A549 (cell line): ENCODE measurements around the gene HOXD11. TPM values are rescaled to one million over a fixed set of nuclear protein-coding genes. Genes with fewer than 3 reads are reported as not detected.

ENCODE experiments used
- ATAC-seq, 2 experiments: fragments of 200-7000 bp in 1 of 2; fragments of >200 bp in 1 of 2; cut with Nextera tagmentation in 1 of 2; cut with Tn5 transposase in 1 of 2; 3 replicates each; pipeline versions ENCODE4 v1.8.0 to v1.9.1; 2018 to 2020; ENCODE audit warnings: mild to moderate bottlenecking in 1 of 2, moderate library complexity in 1 of 2
- CTCF ChIA-PET: fragments of 300-600 bp; sonication (Branson Sonifier 250); formaldehyde crosslinking; extraction: SDS; loops from one replicate; lab custom pipeline; 2021; ENCODE audit warnings: antibody characterized with exemption, inconsistent platforms; lab: Yijun Ruan, JAX
- POLR2A ChIA-PET: fragments of 350-600 bp; formaldehyde crosslinking; extraction: SDS; loops from one replicate; lab custom pipeline; 2021; ENCODE audit warnings: antibody characterized with exemption, inconsistent platforms; lab: Yijun Ruan, JAX
- DNase-seq, 2 experiments: peaks; one replicate each; pipeline versions ENCODE4 v3.0.0 to v3.0.0-alpha.2; 2011 to 2016; ENCODE audit warnings: low read depth in 1 of 2, low spot score in 1 of 2
- FAIRE-seq: peaks from 2 replicates; lab custom pipeline; 2011; peaks lifted over from hg19 to GRCh38; lab: Jason Lieb, UNC
- H3K27ac ChIP-seq, 2 experiments: fragments of >200 bp; sonication (Bioruptor Twin); formaldehyde crosslinking; 3 replicates each; pipeline ENCODE4 v1.5.1; 2016 to 2017
- H3K4me1 ChIP-seq: fragments of >200 bp; sonication (Bioruptor Twin); formaldehyde crosslinking; 3 replicates; pipeline ENCODE4 v1.6.1; 2016
- H3K4me2 ChIP-seq: fragments of >200 bp; sonication (Bioruptor Twin); formaldehyde crosslinking; 3 replicates; pipeline ENCODE4 v1.6.1; 2016
- H3K4me3 ChIP-seq: fragments of >200 bp; sonication (Bioruptor Twin); formaldehyde crosslinking; 3 replicates; pipeline ENCODE4 v1.5.1; 2016
- H3K9me3 ChIP-seq: fragments of >200 bp; sonication (Bioruptor Twin); formaldehyde crosslinking; 3 replicates; pipeline ENCODE4 v1.6.1; 2016
- BHLHE40 ChIP-seq: IDR thresholded peaks from 2 replicates; pipeline ENCODE4 v1.6.1; 2012; ENCODE audit warnings: low read depth, low read length, inconsistent platforms
- CBX8 ChIP-seq: fragments of 200-600 bp; sonication (generic); IDR thresholded peaks from 2 replicates; pipeline ENCODE4 v1.6.1; 2016
- CEBPB ChIP-seq, 2 experiments: fragments of >200 bp in 1 of 2; sonication (Bioruptor Twin) in 1 of 2; formaldehyde crosslinking in 1 of 2; IDR thresholded peaks; 2 replicates each; pipeline ENCODE4 v1.6.1; 2012 to 2016
- CHD2 ChIP-seq: fragments of 150-350 bp; IDR thresholded peaks from 2 replicates; pipeline ENCODE4 v1.6.1; 2014; ENCODE audit warnings: low read length; ENCODE audit not compliant: partially characterized antibody
- EP300 ChIP-seq, 2 experiments: fragments of >200 bp; sonication (Bioruptor Twin); formaldehyde crosslinking; IDR thresholded peaks; 2 replicates in 1 of 2; 3 replicates in 1 of 2; pipeline ENCODE4 v1.6.1; 2016 to 2017
- FOSL2 ChIP-seq, 2 experiments: fragments of 450-650 bp in 1 of 2; fragments of >200 bp in 1 of 2; sonication (Bioruptor Twin) in 1 of 2; formaldehyde crosslinking; IDR thresholded peaks; 2 replicates each; pipeline versions ENCODE4 v1.5.0 to v1.6.1; 2016 to 2020; ENCODE audit warnings: mild to moderate bottlenecking in 1 of 2, moderate library complexity in 1 of 2
- FOXS1 ChIP-seq: fragments of 250-450 bp; sonication (Bioruptor Pico); IDR thresholded peaks from 2 replicates; pipeline ENCODE4 v1.5.0; 2020; ENCODE audit warnings: mild to moderate bottlenecking, moderate library complexity
- HOXB13 ChIP-seq: fragments of 250-450 bp; sonication (Bioruptor Pico); IDR thresholded peaks from 2 replicates; pipeline ENCODE4 v1.5.0; 2020; ENCODE audit warnings: low read depth, mild to moderate bottlenecking, moderate library complexity
- JUN ChIP-seq, 2 experiments: fragments of >200 bp; sonication (Bioruptor Twin); formaldehyde crosslinking; IDR thresholded peaks; 2 replicates in 1 of 2; 3 replicates in 1 of 2; pipeline ENCODE4 v1.6.1; 2016 to 2017
- JUNB ChIP-seq: fragments of >200 bp; sonication (Bioruptor Twin); formaldehyde crosslinking; IDR thresholded peaks from 2 replicates; pipeline ENCODE4 v1.6.1; 2016
- MAZ ChIP-seq: fragments of 150-350 bp; IDR thresholded peaks from 2 replicates; pipeline ENCODE4 v1.6.1; 2014; ENCODE audit warnings: antibody characterized with exemption, low read depth, low read length, borderline replicate concordance
- POLR2AphosphoS2 ChIP-seq: conservative IDR thresholded peaks from 2 replicates; pipeline ENCODE4 v1.6.1; 2012; ENCODE audit warnings: low read length, improper control_type of control experiment, inconsistent platforms
- RAD21 ChIP-seq, 2 experiments: fragments of >200 bp in 1 of 2; sonication (Bioruptor Twin) in 1 of 2; formaldehyde crosslinking in 1 of 2; IDR thresholded peaks in 1 of 2; conservative IDR thresholded peaks in 1 of 2; 2 replicates in 1 of 2; 3 replicates in 1 of 2; pipeline ENCODE4 v1.6.1; 2012 to 2018; ENCODE audit warnings: inconsistent platforms in 1 of 2
- REST ChIP-seq: fragments of 200-600 bp; sonication (generic); IDR thresholded peaks from 2 replicates; pipeline ENCODE4 v1.6.1; 2016; ENCODE audit warnings: antibody characterized with exemption, mild to moderate bottlenecking, moderate library complexity
- RNF2 ChIP-seq: fragments of 200-600 bp; sonication (generic); IDR thresholded peaks from 2 replicates; pipeline ENCODE4 v1.6.1; 2016; ENCODE audit warnings: low read depth, mild to moderate bottlenecking, antibody characterized with exemption, moderate library complexity, borderline replicate concordance
- SMC3 ChIP-seq: fragments of >200 bp; sonication (Bioruptor Twin); formaldehyde crosslinking; IDR thresholded peaks from 3 replicates; pipeline ENCODE4 v1.6.1; 2018; ENCODE audit warnings: inconsistent platforms
- TP53 ChIP-seq: fragments of 250-450 bp; sonication (Bioruptor Pico); IDR thresholded peaks from 2 replicates; pipeline ENCODE4 v1.5.0; 2021; ENCODE audit warnings: mild to moderate bottlenecking, moderate library complexity
- ZFP36 ChIP-seq: fragments of 450-650 bp; IDR thresholded peaks from 2 replicates; pipeline ENCODE4 v1.6.1; 2014; ENCODE audit warnings: borderline replicate concordance; ENCODE audit not compliant: partially characterized antibody
- WGBS: methylation state at CpG from one replicate; pipeline ENCODE4 v1.1.6; 2017; ENCODE audit errors: missing lambda C conversion rate; 5-methylcytosine and 5-hydroxymethylcytosine counted together
- polyA plus RNA-seq, 4 experiments: library from polyadenylated mRNA; depleted of rRNA in 3 of 4; stranded (reverse); fragments of >200 nt; fragmentation: RNase III in 1 of 4; extraction: RNeasy Plus Mini Kit Qiagen cat#74134 plus additional on column Dnase treatment in 1 of 4; gene quantifications; 2 replicates in 3 of 4; 3 replicates in 1 of 4; pipeline ENCODE4 v1.2.3, GENCODE V29; 2011 to 2017
- TF ChIP-seq, protein P1 (sequence below): fragments of >200 bp; sonication (Bioruptor Twin); formaldehyde crosslinking; IDR thresholded peaks from 3 replicates; pipeline ENCODE4 v1.5.1; 2016
- TF ChIP-seq, protein P2 (sequence below): fragments of >200 bp; sonication (Bioruptor Twin); formaldehyde crosslinking; IDR thresholded peaks from 2 replicates; pipeline ENCODE4 v1.6.1; 2016
- TF ChIP-seq, protein P3 (sequence below): IDR thresholded peaks from 2 replicates; pipeline ENCODE4 v1.6.1; 2012

Gene HOXD11
- polyA plus RNA-seq, 2 of the 4 experiments (the other 2 are of a cell fraction) = 2.6 to 4.8 TPM

- CTCF ChIA-PET = interaction anchor here (0.7 to 3.7 kb wide), 25 partner anchors 9 to 1641 kb away, joined by 3 to 36 read pairs (median 4); partner anchors contain the start of gene HOXD9
- 8% methylated on average over 16 of the region's 16 CpGs for whole genome bisulfite sequencing
- H3K9me3 ChIP-seq = no peaks in the 10 kb centered on the region
- POLR2A ChIA-PET = no interaction called here
- no peak overlapping the region for H3K4me3 ChIP-seq
- FAIRE-seq (no peak), DNase-seq (peak; percentile 68 to 76), ATAC-seq (peak; percentile 12 to 67; a peak in 4 of 6 replicates)
- H3K4me1 ChIP-seq = peaks cover 8% of the 10 kb centered on the region
- TF ChIP-seq SMC3 (peak; percentile 41; the same call in 1 of the 3 replicates), BHLHE40 (no peak), FOXS1 (CRISPR knock-in tag) (no peak), RAD21 (conservative IDR thresholded peaks at IDR 0.05 in 1 of 2, IDR thresholded peaks at IDR 0.05 in 1 of 2) (peak; percentile 37; a peak in 3 of 5 replicates)
- TF ChIP-seq, protein P1, sequence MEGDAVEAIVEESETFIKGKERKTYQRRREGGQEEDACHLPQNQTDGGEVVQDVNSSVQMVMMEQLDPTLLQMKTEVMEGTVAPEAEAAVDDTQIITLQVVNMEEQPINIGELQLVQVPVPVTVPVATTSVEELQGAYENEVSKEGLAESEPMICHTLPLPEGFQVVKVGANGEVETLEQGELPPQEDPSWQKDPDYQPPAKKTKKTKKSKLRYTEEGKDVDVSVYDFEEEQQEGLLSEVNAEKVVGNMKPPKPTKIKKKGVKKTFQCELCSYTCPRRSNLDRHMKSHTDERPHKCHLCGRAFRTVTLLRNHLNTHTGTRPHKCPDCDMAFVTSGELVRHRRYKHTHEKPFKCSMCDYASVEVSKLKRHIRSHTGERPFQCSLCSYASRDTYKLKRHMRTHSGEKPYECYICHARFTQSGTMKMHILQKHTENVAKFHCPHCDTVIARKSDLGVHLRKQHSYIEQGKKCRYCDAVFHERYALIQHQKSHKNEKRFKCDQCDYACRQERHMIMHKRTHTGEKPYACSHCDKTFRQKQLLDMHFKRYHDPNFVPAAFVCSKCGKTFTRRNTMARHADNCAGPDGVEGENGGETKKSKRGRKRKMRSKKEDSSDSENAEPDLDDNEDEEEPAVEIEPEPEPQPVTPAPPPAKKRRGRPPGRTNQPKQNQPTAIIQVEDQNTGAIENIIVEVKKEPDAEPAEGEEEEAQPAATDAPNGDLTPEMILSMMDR = peak; percentile 82
- H3K4me2 ChIP-seq = peak overlapping the region; percentile 58
- no peak overlapping the region for H3K27ac ChIP-seq
Observed at GRCh38 chr2:176111309-176111663, 4.2 kb downstream of the HOXD11 start.

GRCh38 chr2:176111846-176112374 is 4.8 kb downstream of the HOXD11 start:
- ATAC-seq = no peak
- no peak overlapping the region for H3K4me3 ChIP-seq

More at GRCh38 chr2:176111846-176112374, 4.8 kb downstream of the HOXD11 start:
- ChIA-PET CTCF (interaction anchor here (0.9 to 3.7 kb wide), 15 partner anchors 8 to 1037 kb away, joined by 3 to 36 read pairs (median 7); partner anchors contain the start of gene HOXD9), POLR2A (no interaction called here)
- DNase-seq = no peak
- no peak for TF ChIP-seq POLR2AphosphoS2
- no peak for TF ChIP-seq HOXB13 (CRISPR knock-in tag)
- TF ChIP-seq CEBPB (IDR thresholded peaks at IDR 0.05) = no peak
- TF ChIP-seq REST = no peak
- TF ChIP-seq, protein P2, sequence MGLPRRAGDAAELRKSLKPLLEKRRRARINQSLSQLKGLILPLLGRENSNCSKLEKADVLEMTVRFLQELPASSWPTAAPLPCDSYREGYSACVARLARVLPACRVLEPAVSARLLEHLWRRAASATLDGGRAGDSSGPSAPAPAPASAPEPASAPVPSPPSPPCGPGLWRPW = no peak
- TF ChIP-seq CHD2 = no peak
- no peak for TF ChIP-seq SMC3
- no peak for TF ChIP-seq JUNB
- TF ChIP-seq MAZ = no peak
- no peak for TF ChIP-seq EP300 (IDR thresholded peaks at IDR 0.05)
- TF ChIP-seq FOXS1 (CRISPR knock-in tag) = no peak
- no peak for TF ChIP-seq ZFP36
- TF ChIP-seq CBX8 = no peak
- TF ChIP-seq JUN (IDR thresholded peaks at IDR 0.05) = no peak
- TF ChIP-seq RNF2 = no peak
- TF ChIP-seq FOSL2 (IDR thresholded peaks at IDR 0.05) = no peak
- no peak for TF ChIP-seq FOSL2 (CRISPR knock-in tag; IDR thresholded peaks at IDR 0.05)
- TF ChIP-seq, protein P3, sequence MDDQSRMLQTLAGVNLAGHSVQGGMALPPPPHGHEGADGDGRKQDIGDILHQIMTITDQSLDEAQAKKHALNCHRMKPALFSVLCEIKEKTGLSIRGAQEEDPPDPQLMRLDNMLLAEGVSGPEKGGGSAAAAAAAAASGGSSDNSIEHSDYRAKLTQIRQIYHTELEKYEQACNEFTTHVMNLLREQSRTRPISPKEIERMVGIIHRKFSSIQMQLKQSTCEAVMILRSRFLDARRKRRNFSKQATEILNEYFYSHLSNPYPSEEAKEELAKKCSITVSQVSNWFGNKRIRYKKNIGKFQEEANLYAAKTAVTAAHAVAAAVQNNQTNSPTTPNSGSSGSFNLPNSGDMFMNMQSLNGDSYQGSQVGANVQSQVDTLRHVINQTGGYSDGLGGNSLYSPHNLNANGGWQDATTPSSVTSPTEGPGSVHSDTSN = no peak
- no peak for TF ChIP-seq TP53 (CRISPR knock-in tag)
- H3K4me1 ChIP-seq = peaks cover 4% of the 10 kb centered on the region; the same call in 2 of the 3 replicates
- no peak for FAIRE-seq
- H3K4me2 ChIP-seq = no peak overlapping the region; the same call in 2 of the 3 replicates
- H3K9me3 ChIP-seq = no peaks in the 10 kb centered on the region
- H3K27ac ChIP-seq = no peak overlapping the region
- 78% methylated on average over 29 of the region's 29 CpGs for WGBS
